ENCODE results near the gene SLC39A11.

The SLC39A11 gene

GRCh38 chr17:72643575-72644216 lies 448.8 kb downstream of the SLC39A11 start:
- no peak overlapping the region for H3K4me3 ChIP-seq (replicated peaks; ENCODE audit: insufficient read depth, low read length)
- TF ChIP-seq POLR2AphosphoS5 (IDR thresholded peaks at IDR 0.05; ENCODE audit: low read depth) (no peak), REST (IDR thresholded peaks at IDR 0.05; ENCODE audit: insufficient replicate concordance, low read depth) (no peak), GABPA (IDR thresholded peaks at IDR 0.05; ENCODE audit: low read depth) (no peak), SPI1 (IDR thresholded peaks at IDR 0.05; ENCODE audit: borderline replicate concordance, low read depth) (no peak)
- TF ChIP-seq, protein P1, sequence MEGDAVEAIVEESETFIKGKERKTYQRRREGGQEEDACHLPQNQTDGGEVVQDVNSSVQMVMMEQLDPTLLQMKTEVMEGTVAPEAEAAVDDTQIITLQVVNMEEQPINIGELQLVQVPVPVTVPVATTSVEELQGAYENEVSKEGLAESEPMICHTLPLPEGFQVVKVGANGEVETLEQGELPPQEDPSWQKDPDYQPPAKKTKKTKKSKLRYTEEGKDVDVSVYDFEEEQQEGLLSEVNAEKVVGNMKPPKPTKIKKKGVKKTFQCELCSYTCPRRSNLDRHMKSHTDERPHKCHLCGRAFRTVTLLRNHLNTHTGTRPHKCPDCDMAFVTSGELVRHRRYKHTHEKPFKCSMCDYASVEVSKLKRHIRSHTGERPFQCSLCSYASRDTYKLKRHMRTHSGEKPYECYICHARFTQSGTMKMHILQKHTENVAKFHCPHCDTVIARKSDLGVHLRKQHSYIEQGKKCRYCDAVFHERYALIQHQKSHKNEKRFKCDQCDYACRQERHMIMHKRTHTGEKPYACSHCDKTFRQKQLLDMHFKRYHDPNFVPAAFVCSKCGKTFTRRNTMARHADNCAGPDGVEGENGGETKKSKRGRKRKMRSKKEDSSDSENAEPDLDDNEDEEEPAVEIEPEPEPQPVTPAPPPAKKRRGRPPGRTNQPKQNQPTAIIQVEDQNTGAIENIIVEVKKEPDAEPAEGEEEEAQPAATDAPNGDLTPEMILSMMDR (IDR thresholded peaks at IDR 0.05; ENCODE audit: insufficient read depth, low read length), result no peak
- no peak for DNase-seq (ENCODE audit: low read depth in 1 of 2, low spot score in 1 of 2)
- no peak overlapping the region for H3K27ac ChIP-seq (replicated peaks)
- H3K27me3 ChIP-seq (ENCODE audit: insufficient read depth, poor library complexity, severe bottlenecking), result no peaks in the 10 kb centered on the region

DNA sequence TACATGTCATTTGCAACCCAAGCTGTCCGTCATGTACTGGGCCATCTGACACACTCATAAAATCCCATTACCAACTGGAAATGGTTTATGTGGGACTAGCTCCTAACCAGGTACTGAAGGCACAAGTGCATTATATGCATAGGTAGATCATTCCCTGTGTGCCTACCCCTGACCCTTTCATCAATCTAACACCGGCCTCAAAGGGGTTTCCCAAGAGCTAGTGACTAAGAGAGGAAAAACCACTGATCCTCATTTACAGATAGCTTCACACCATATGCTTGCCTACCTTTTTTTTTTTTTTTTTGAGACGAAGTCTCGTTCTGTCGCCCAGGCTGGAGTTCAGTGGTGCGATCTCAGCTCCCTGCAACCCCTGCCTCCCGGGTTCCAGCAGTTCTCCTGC lies 449.8 kb downstream of the SLC39A11 start:
- DNase-seq (ENCODE audit: low read depth in 1 of 2, low spot score in 1 of 2), result no peak
- Histone ChIP-seq H3K27me3 (ENCODE audit: insufficient read depth, poor library complexity, severe bottlenecking) (no peaks in the 10 kb centered on the region), H3K4me3 (replicated peaks; ENCODE audit: insufficient read depth, low read length) (no peak overlapping the region), H3K27ac (replicated peaks) (no peak overlapping the region)
- TF ChIP-seq GABPA (IDR thresholded peaks at IDR 0.05; ENCODE audit: low read depth), result no peak
- TF ChIP-seq REST (IDR thresholded peaks at IDR 0.05; ENCODE audit: insufficient replicate concordance, low read depth), result no peak
- no peak for TF ChIP-seq SPI1 (IDR thresholded peaks at IDR 0.05; ENCODE audit: borderline replicate concordance, low read depth)
- TF ChIP-seq, protein P1 (IDR thresholded peaks at IDR 0.05; ENCODE audit: insufficient read depth, low read length), result no peak
- no peak for TF ChIP-seq POLR2AphosphoS5 (IDR thresholded peaks at IDR 0.05; ENCODE audit: low read depth)

DNA sequence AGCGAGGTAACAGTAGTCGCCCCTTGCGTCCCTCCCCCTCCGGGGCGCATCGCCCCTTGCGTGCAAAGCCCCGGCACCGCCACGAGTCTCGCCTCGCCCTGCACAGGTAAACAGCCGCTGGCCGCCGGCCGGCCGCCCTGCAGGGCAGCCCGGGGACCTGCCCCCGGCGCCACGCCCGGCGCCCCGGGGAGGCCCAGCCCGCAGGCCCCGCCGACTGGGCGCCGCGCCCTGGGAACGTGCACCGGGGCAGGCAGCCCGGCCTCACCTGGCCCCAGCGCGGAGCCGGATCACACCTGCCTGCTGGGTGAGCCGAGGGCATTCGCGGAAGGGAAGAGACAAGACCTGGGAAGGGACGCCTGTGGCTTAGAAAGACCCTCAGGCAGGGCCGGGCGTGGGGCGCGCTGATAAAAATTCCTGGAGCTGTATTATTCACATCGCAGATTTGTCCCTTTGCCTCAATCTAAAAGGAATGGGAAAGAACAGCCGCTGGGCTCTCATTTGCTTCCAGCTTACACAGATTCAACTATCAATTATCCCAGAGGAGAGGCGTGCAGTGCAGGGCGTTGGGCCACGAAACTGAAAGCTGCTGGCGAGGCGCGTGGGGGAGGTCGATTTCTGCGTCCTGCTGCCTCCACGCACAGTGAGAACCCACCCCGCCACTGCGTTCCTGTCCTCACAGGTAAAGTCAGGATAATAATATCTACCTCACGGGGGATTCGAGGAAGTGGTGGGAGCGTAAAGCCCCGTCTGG lies 451.9 kb downstream of the SLC39A11 start:
- Histone ChIP-seq H3K4me3 (replicated peaks; ENCODE audit: insufficient read depth, low read length) (no peak overlapping the region), H3K27ac (replicated peaks) (no peak overlapping the region), H3K27me3 (ENCODE audit: insufficient read depth, poor library complexity, severe bottlenecking) (no peaks in the 10 kb centered on the region)
- TF ChIP-seq GABPA (IDR thresholded peaks at IDR 0.05; ENCODE audit: low read depth) (no peak), REST (IDR thresholded peaks at IDR 0.05; ENCODE audit: insufficient replicate concordance, low read depth) (no peak), POLR2AphosphoS5 (IDR thresholded peaks at IDR 0.05; ENCODE audit: low read depth) (no peak), SPI1 (IDR thresholded peaks at IDR 0.05; ENCODE audit: borderline replicate concordance, low read depth) (no peak)
- TF ChIP-seq, protein P1 (IDR thresholded peaks at IDR 0.05; ENCODE audit: insufficient read depth, low read length), result no peak
- no peak for DNase-seq (ENCODE audit: low read depth in 1 of 2, low spot score in 1 of 2)

Measured in HL-60 (cell line).